ENCODE measurements around the gene HERC4. TPM values are rescaled to one million over a fixed set of nuclear protein-coding genes. Genes with fewer than 3 reads are reported as not detected.

Gene HERC4
- total and polyA plus RNA-seq, 2 donors (not counting 3 experiments of a cell fraction or from before 2014, with no cell fraction given) = 10.6 to 73.7 TPM

DNA sequence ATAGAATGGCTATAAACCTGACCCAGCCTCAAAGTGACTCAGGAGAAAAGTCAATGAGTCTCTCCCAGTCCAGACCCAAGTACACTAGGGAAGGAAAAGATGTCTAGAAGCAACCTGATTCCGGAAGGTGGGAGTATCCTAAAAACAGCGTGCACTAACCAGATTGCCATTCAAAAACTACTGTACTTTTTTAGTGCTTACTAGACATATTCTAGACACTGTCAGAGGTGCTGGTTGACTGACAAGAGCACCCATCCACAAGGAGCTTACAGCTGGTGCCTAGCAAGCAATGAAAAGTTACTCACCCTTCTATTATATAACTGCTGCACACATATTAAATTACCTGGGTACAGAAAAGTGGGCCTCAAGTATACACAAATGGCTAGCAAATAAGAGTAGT, 109.6 kb downstream of the HERC4 start:
- DNase-seq (ENCODE audit: low read depth, low spot score) (no peak), FAIRE-seq (no peak)
- dilution Hi-C loops (cut with MboI; ENCODE audit: extremely low pct_ligation_motif_present, low sequenced_read_pairs) = no loop called here
- Histone ChIP-seq H3K4me1 (ENCODE audit: control insufficient read depth, extremely low read depth, insufficient read depth, low read length) (no peaks in the 10 kb centered on the region), H4K20me1 (replicated peaks; ENCODE audit: control insufficient read depth, extremely low read depth, insufficient read depth, low read length) (no peaks in the 10 kb centered on the region), H2AFZ (ENCODE audit: low read depth, low read length) (no peak overlapping the region), H3K79me2 (ENCODE audit: control insufficient read depth, insufficient read depth, low read length) (peaks cover 11% of the 10 kb centered on the region), H3K9me3 (replicated peaks; ENCODE audit: control insufficient read depth, insufficient read depth, low read length) (no peaks in the 10 kb centered on the region), H3K9me1 (replicated peaks; ENCODE audit: control insufficient read depth, extremely low read depth, insufficient read depth, low read length) (no peaks in the 10 kb centered on the region), H3K4me2 (ENCODE audit: insufficient read depth, low read length) (no peak overlapping the region), H3K36me3 (ENCODE audit: control insufficient read depth in 2 of 2, extremely low read depth in 1 of 2, insufficient read depth in 2 of 2, low read length in 2 of 2) (peaks cover 2 to 4% of the 10 kb centered on the region in 2 experiments), H3K27ac (ENCODE audit: insufficient read depth, low read depth, low read length) (no peak overlapping the region), H3K4me3 (replicated peaks in 1 of 3; ENCODE audit: insufficient read depth in 1 of 3, low read depth in 1 of 3, low read length in 3 of 3) (no peak overlapping the region), H3K9ac (replicated peaks; ENCODE audit: extremely low read depth, insufficient read depth, low read length) (no peak overlapping the region), H3K27me3 (ENCODE audit: control insufficient read depth in 2 of 2, insufficient read depth in 2 of 2, low read length in 2 of 2) (no peaks in the 10 kb centered on the region)
- CTCF ChIA-PET = no interaction called here
- no TSS peak for BruUV-seq (replicated peaks)
- POLR2A ChIA-PET = no interaction called here
- TF ChIP-seq EZH2 (IDR thresholded peaks at IDR 0.05; ENCODE audit: borderline replicate concordance, low read depth, low read length, severe bottlenecking) (no peak), POLR2AphosphoS5 (IDR thresholded peaks at IDR 0.05; ENCODE audit: insufficient read depth, low read depth, low read length) (no peak), JUN (IDR thresholded peaks at IDR 0.05; ENCODE audit: borderline replicate concordance, insufficient read depth, insufficient read length, low read depth) (no peak), POLR2A (IDR thresholded peaks at IDR 0.05; ENCODE audit: low read depth, low read length) (no peak), GATA2 (IDR thresholded peaks at IDR 0.05; ENCODE audit: insufficient read depth, insufficient read length, low read depth, low read length) (no peak), MYC (IDR thresholded peaks at IDR 0.05; ENCODE audit: low read depth, low read length) (no peak), FOS (IDR thresholded peaks at IDR 0.05; ENCODE audit: borderline replicate concordance, insufficient read depth, low read length) (no peak)
- TF ChIP-seq, protein P1, sequence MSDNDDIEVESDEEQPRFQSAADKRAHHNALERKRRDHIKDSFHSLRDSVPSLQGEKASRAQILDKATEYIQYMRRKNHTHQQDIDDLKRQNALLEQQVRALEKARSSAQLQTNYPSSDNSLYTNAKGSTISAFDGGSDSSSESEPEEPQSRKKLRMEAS (IDR thresholded peaks at IDR 0.05; ENCODE audit: insufficient read depth, insufficient read length) = no peak
- TF ChIP-seq, protein P2, sequence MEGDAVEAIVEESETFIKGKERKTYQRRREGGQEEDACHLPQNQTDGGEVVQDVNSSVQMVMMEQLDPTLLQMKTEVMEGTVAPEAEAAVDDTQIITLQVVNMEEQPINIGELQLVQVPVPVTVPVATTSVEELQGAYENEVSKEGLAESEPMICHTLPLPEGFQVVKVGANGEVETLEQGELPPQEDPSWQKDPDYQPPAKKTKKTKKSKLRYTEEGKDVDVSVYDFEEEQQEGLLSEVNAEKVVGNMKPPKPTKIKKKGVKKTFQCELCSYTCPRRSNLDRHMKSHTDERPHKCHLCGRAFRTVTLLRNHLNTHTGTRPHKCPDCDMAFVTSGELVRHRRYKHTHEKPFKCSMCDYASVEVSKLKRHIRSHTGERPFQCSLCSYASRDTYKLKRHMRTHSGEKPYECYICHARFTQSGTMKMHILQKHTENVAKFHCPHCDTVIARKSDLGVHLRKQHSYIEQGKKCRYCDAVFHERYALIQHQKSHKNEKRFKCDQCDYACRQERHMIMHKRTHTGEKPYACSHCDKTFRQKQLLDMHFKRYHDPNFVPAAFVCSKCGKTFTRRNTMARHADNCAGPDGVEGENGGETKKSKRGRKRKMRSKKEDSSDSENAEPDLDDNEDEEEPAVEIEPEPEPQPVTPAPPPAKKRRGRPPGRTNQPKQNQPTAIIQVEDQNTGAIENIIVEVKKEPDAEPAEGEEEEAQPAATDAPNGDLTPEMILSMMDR (IDR thresholded peaks at IDR 0.05; ENCODE audit: extremely low read depth in 1 of 2, insufficient read depth in 1 of 2, low read depth in 1 of 2, low read length in 2 of 2) = no peak
- intact Hi-C loops (cut with micrococcal nuclease) = no loop called here

All from endothelial cell of umbilical vein (primary cell).